PC-9 (cell line): ENCODE measurements around the gene RRP7A. TPM values are rescaled to one million over a fixed set of nuclear protein-coding genes. Genes with fewer than 3 reads are reported as not detected.
"Not testable (repeated sequence)": the region's sequence is repeated elsewhere in the genome, so short reads cannot be mapped to it uniquely, and the experiment has no call there.

Experiments used
- BruUV-seq: library from RNA; stranded (reverse); fragments of 400-500 nt; replicated peaks from 2 replicates; lab custom pipeline; 2021; lab: Mats Ljungman, UMichigan
- CTCF ChIA-PET: fragments of 300-600 bp; sonication (Branson Sonifier 250); formaldehyde crosslinking; loops from one replicate; lab custom pipeline; 2022; ENCODE audit warnings: antibody characterized with exemption; lab: Charles Lee
- POLR2A ChIA-PET: fragments of 300-600 bp; sonication (Branson Sonifier 250); formaldehyde crosslinking; loops from one replicate; lab custom pipeline; 2022; ENCODE audit warnings: antibody characterized with exemption; ENCODE audit not compliant: unreplicated experiment; lab: Charles Lee
- DNase-seq, 2 experiments: peaks; one replicate each; pipeline versions ENCODE4 v3.0.0 to v3.0.0-alpha.2; 2015 to 2022; ENCODE audit warnings: mixed read lengths in 1 of 2
- H2AFZ ChIP-seq: fragments of 200-600 bp; sonication (generic); 2 replicates; pipeline ENCODE4 v1.8.1; 2017; ENCODE audit warnings: antibody characterized with exemption
- H3F3A ChIP-seq: fragments of 200-600 bp; sonication (generic); 2 replicates; pipeline ENCODE4 v1.8.1; 2017; ENCODE audit warnings: antibody characterized with exemption, mild to moderate bottlenecking, low read depth; ENCODE audit not compliant: insufficient read depth
- H3K27ac ChIP-seq: fragments of 200-600 bp; sonication (generic); 2 replicates; pipeline ENCODE4 v1.6.1; 2016; ENCODE audit warnings: mixed run types
- H3K27me3 ChIP-seq: fragments of 200-600 bp; sonication (generic); 2 replicates; pipeline ENCODE4 v1.6.1; 2016; ENCODE audit warnings: low read depth, mixed run types; ENCODE audit not compliant: insufficient read depth
- H3K36me3 ChIP-seq: fragments of 200-600 bp; sonication (generic); 2 replicates; pipeline ENCODE4 v1.6.1; 2016; ENCODE audit warnings: low read depth, mixed run types
- H3K4me1 ChIP-seq: fragments of 200-600 bp; sonication (generic); replicated peaks from 2 replicates; pipeline ENCODE4 v1.6.1; 2016; ENCODE audit warnings: mixed run types; ENCODE audit not compliant: insufficient read depth
- H3K4me2 ChIP-seq: fragments of 200-600 bp; sonication (generic); 2 replicates; pipeline ENCODE4 v1.6.1; 2017; ENCODE audit warnings: mixed run types
- H3K4me3 ChIP-seq: fragments of 200-600 bp; sonication (generic); 2 replicates; pipeline ENCODE4 v1.6.1; 2016; ENCODE audit warnings: mixed run types
- H3K79me2 ChIP-seq: fragments of 200-600 bp; sonication (generic); 2 replicates; pipeline ENCODE4 v1.6.1; 2017; ENCODE audit warnings: low read depth, mixed run types
- H3K9me2 ChIP-seq: fragments of 200-600 bp; sonication (generic); 2 replicates; pipeline ENCODE4 v1.8.1; 2017; ENCODE audit warnings: mild to moderate bottlenecking; ENCODE audit not compliant: insufficient read depth
- H3K9me3 ChIP-seq: fragments of 200-600 bp; sonication (generic); 2 replicates; pipeline ENCODE4 v1.8.1; 2016; ENCODE audit warnings: low read depth; ENCODE audit not compliant: insufficient read depth
- H4K20me1 ChIP-seq: fragments of 200-600 bp; sonication (generic); 2 replicates; pipeline ENCODE4 v1.8.1; 2017; ENCODE audit not compliant: insufficient read depth
- CTCF ChIP-seq: fragments of 200-600 bp; sonication (generic); conservative IDR thresholded peaks from 2 replicates; pipeline ENCODE4 v1.6.1; 2017; ENCODE audit warnings: mixed run types, antibody characterized with exemption, mild to moderate bottlenecking, moderate library complexity
- EZH2 ChIP-seq: fragments of 200-600 bp; sonication (generic); IDR thresholded peaks from 2 replicates; pipeline ENCODE4 v1.8.0; 2017; ENCODE audit warnings: antibody characterized with exemption, low read depth
- intact Hi-C: fragments of 100-400 bp; cut with micrococcal nuclease; formaldehyde crosslinking; loops from one replicate; pipeline ENCODE4 v1.10.0; 2022; ENCODE audit not compliant: unreplicated experiment
- total RNA-seq: library from RNA; stranded (reverse); gene quantifications from 2 replicates; pipeline ENCODE4 v1.2.3, GENCODE V29; 2021

Gene RRP7A
- total RNA-seq, 1 experiment from 2014 or later: 56.6 TPM

GRCh38 chr22:42500836-42501179, 18.8 kb downstream of the RRP7A start:
- Histone ChIP-seq H3K4me3 (no peak overlapping the region), H3K4me2 (peak overlapping the region; percentile 50; the same call in 1 of the 2 replicates), H2AFZ (no peak overlapping the region), H3K9me2 (no peaks in the 10 kb centered on the region), H3K27ac (no peak overlapping the region), H3F3A (peaks cover 28% of the 10 kb centered on the region), H3K27me3 (no peaks in the 10 kb centered on the region), H3K36me3 (no peaks in the 10 kb centered on the region), H3K9me3 (no peaks in the 10 kb centered on the region), H3K4me1 (peaks cover 29% of the 10 kb centered on the region), H3K79me2 (no peaks in the 10 kb centered on the region), H4K20me1 (no peaks in the 10 kb centered on the region)
- no peak for DNase-seq
- no TSS peak for BruUV-seq
- no peak for TF ChIP-seq CTCF
- no peak for TF ChIP-seq EZH2
- intact Hi-C loops: no loop called here
- POLR2A ChIA-PET: no interaction called here
- CTCF ChIA-PET: interaction anchor here (0.6 kb wide), 1 partner anchor 331 kb away, joined by 9 read pairs; no protein-coding TSS in a partner anchor

- Histone ChIP-seq H3K27ac (no peak overlapping the region), H3K4me3 (peak overlapping the region; percentile 14; the same call in 1 of the 2 replicates), H2AFZ (no peak overlapping the region), H4K20me1 (no peaks in the 10 kb centered on the region), H3K27me3 (no peaks in the 10 kb centered on the region), H3K4me2 (peak overlapping the region; percentile 50; the same call in 1 of the 2 replicates), H3K9me2 (no peaks in the 10 kb centered on the region), H3K4me1 (peaks cover 29% of the 10 kb centered on the region), H3K9me3 (no peaks in the 10 kb centered on the region), H3K36me3 (no peaks in the 10 kb centered on the region), H3K79me2 (no peaks in the 10 kb centered on the region), H3F3A (peaks cover 28% of the 10 kb centered on the region)
- POLR2A ChIA-PET: no interaction called here
- TF ChIP-seq EZH2 (no peak), CTCF (no peak)
- CTCF ChIA-PET: interaction anchor here (0.6 kb wide), 1 partner anchor 330 kb away, joined by 9 read pairs; no protein-coding TSS in a partner anchor
- DNase-seq: peak; percentile 52 to 84
- intact Hi-C loops: no loop called here
- no TSS peak for BruUV-seq
These were observed 19.3 kb downstream of the RRP7A start for GRCh38 chr22:42500161-42500835.

GRCh38 chr22:42499773-42500160, 19.8 kb downstream of the RRP7A start:
- peak overlapping the region; percentile 86; the same call in 1 of the 2 replicates for H3K4me2 ChIP-seq
- not testable (repeated sequence) for BruUV-seq
- peak overlapping the region; percentile 14; the same call in 1 of the 2 replicates for H3K4me3 ChIP-seq

GRCh38 chr22:42495533-42496141, 24.0 kb downstream of the RRP7A start:
- H2AFZ ChIP-seq, H3K4me2 ChIP-seq, POLR2A ChIA-PET, H3K27ac ChIP-seq, intact Hi-C loops, CTCF ChIA-PET, H4K20me1 ChIP-seq, H3K4me3 ChIP-seq, DNase-seq, H3K27me3 ChIP-seq, H3K36me3 ChIP-seq, BruUV-seq, H3K79me2 ChIP-seq, H3K9me2 ChIP-seq, H3K9me3 ChIP-seq: not testable (repeated sequence)
- Histone ChIP-seq H3F3A (peaks cover 28% of the 10 kb centered on the region), H3K4me1 (peaks cover 29% of the 10 kb centered on the region)

More at GRCh38 chr22:42499773-42500160, 19.8 kb downstream of the RRP7A start:
- POLR2A ChIA-PET: interaction anchor here (0.6 kb wide), 1 partner anchor 684 kb away, joined by 3 read pairs; no protein-coding TSS in a partner anchor
- H3K36me3 ChIP-seq, H3K9me3 ChIP-seq, H3K79me2 ChIP-seq, H3K27me3 ChIP-seq, CTCF ChIA-PET, H3K9me2 ChIP-seq, H4K20me1 ChIP-seq, H2AFZ ChIP-seq, intact Hi-C loops, DNase-seq, H3K27ac ChIP-seq: not testable (repeated sequence)
- H3K4me1 ChIP-seq: peaks cover 29% of the 10 kb centered on the region
- peaks cover 28% of the 10 kb centered on the region for H3F3A ChIP-seq
